Ectodermal cell (in vitro differentiated cells): ENCODE data around the gene PSAPL1.

Experiments used
- H3K27ac ChIP-seq: 2 replicates; pipeline ENCODE4 v1.7.0; 2013; ENCODE audit warnings: mild to moderate bottlenecking, low read depth, low read length; ENCODE audit not compliant: insufficient read depth, poor library complexity, severe bottlenecking
- H3K27me3 ChIP-seq: 2 replicates; pipeline ENCODE4 v1.7.0; 2013; ENCODE audit warnings: mild to moderate bottlenecking, low read length; ENCODE audit not compliant: insufficient read depth, control insufficient read depth, poor library complexity, severe bottlenecking
- H3K36me3 ChIP-seq: one replicate; pipeline ENCODE4 v1.7.0; 2013; ENCODE audit warnings: low read length; ENCODE audit not compliant: control insufficient read depth, insufficient read depth
- H3K4me1 ChIP-seq: one replicate; pipeline ENCODE4 v1.7.0; 2013; ENCODE audit warnings: low read length; ENCODE audit not compliant: control insufficient read depth, insufficient read depth
- H3K4me3 ChIP-seq: 2 replicates; pipeline ENCODE4 v1.7.0; 2013; ENCODE audit warnings: low read depth, low read length, control low read depth; ENCODE audit not compliant: insufficient read depth
- H3K9me3 ChIP-seq: 2 replicates; pipeline ENCODE4 v1.7.0; 2013; ENCODE audit warnings: mild to moderate bottlenecking, low read length, moderate library complexity; ENCODE audit not compliant: control insufficient read depth
- WGBS, 2 experiments: methylation state at CpG; one replicate each; pipeline ENCODE4 v1.1.7; 2013; ENCODE audit warnings: missing lambda C conversion rate in 2 of 2; 5-methylcytosine and 5-hydroxymethylcytosine counted together

Gene PSAPL1

DNA sequence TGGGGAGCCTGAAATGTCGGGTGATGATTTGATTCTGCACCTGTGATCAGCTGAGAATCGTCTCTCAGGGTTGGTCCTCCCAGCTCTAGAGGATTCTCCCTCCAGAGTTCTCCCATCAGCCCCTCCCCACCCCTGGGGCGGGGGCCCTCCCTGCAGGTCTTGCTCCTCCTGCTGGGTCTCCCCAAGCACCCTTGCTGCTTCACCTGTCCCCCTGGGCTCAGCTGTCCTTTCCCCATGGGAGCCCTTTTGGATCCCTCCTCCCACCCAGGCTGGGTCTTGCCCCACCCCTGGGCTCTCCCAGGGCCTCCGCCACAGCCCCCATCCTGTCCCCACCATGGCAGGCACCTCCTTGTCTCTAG is 22.2 kb downstream of the PSAPL1 start:
- Histone ChIP-seq H3K4me1 (peaks cover 11% of the 10 kb centered on the region), H3K27me3 (no peaks in the 10 kb centered on the region), H3K36me3 (no peaks in the 10 kb centered on the region), H3K4me3 (no peak overlapping the region), H3K27ac (no peak overlapping the region), H3K9me3 (no peaks in the 10 kb centered on the region)
- 87 to 90% methylated on average over 4 of the region's 4 CpGs for WGBS, 2 experiments

DNA sequence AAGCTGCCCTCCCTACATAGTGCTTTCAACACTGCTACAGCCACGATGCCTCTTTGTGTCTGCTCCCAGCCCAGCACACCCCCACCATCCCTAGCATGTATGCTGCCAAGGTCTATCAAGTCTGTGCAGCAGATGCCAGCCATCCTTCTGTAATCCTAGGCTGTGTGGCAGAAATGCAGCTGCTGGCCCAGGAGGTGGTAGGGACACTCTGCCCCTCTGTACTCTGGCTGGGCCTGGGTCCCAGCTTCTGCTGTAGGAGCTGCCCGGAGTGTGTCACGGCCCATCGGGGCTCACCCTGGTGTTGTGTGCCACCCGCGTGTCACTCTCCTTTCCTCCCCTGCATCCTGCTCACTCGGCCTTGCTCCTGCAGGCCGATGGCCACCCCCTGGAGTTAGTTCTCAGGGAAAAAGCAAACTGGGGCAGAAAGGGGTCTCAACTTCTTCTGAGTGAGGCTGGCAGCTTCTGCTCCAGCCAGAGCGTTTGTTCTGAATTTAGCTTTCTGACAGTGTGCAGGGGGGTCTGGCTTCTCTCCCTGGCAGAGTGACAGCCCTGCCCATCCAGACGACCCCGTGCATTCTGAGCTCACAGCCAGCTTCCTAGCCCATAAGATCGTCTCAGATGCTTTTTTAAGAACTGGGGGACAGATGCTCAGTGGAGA is 22.7 kb downstream of the PSAPL1 start:
- H3K4me1 ChIP-seq = peaks cover 11% of the 10 kb centered on the region
- H3K4me3 ChIP-seq = no peak overlapping the region
- H3K36me3 ChIP-seq = no peaks in the 10 kb centered on the region
- H3K9me3 ChIP-seq = no peaks in the 10 kb centered on the region
- H3K27me3 ChIP-seq = no peaks in the 10 kb centered on the region
- WGBS, 2 experiments = 72 to 81% methylated on average over 12 of the region's 12 CpGs
- H3K27ac ChIP-seq = no peak overlapping the region

DNA sequence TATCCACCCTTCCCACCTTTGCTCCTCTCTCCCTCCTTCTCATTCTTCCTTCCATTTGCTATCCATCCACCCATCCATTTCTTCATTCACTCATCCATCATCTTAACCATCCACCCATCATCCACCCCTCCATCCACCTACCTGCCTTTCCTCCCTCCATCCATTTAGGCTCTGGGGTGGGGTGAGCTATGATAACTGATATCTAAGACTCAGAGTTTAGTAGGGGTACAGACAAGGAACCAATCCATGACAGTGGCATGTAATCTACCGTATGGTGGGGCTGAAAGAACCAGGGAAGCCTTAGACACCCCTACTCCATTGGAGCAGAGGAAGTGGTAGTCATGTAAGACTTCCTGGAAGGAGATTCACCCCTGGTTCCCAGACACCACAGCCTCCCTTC is 23.2 kb downstream of the PSAPL1 start:
- Histone ChIP-seq H3K4me1 (peaks cover 11% of the 10 kb centered on the region), H3K27me3 (no peaks in the 10 kb centered on the region), H3K9me3 (no peaks in the 10 kb centered on the region), H3K4me3 (no peak overlapping the region), H3K36me3 (no peaks in the 10 kb centered on the region), H3K27ac (no peak overlapping the region)
- WGBS, 2 experiments = 88 to 94% methylated on average over 1 of the region's 1 CpG

DNA sequence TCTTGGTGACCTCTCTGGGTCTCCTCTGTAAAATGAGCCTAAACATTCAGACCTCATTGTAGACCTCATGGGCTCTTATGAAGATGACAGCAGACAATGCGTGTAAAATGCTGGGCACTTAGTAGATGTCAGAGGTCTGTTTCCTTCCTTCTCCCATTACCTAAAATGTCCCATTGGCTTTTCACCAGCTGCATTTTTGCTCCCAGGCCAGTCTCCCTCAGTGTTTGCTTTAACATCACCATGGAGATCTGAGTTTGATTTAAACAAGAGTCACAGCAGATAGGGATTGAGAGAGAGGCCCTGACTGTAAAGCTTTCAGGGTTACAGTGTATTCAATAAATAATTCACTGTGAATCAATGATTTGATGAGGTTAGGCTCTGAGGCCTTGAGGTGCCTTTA is 24.3 kb downstream of the PSAPL1 start:
- WGBS, 2 experiments = 89 to 93% methylated on average over 1 of the region's 1 CpG
- H3K27ac ChIP-seq = no peak overlapping the region
- no peak overlapping the region for H3K4me3 ChIP-seq
- no peaks in the 10 kb centered on the region for H3K27me3 ChIP-seq
- no peaks in the 10 kb centered on the region for H3K9me3 ChIP-seq
- peaks cover 11% of the 10 kb centered on the region for H3K4me1 ChIP-seq
- no peaks in the 10 kb centered on the region for H3K36me3 ChIP-seq

DNA sequence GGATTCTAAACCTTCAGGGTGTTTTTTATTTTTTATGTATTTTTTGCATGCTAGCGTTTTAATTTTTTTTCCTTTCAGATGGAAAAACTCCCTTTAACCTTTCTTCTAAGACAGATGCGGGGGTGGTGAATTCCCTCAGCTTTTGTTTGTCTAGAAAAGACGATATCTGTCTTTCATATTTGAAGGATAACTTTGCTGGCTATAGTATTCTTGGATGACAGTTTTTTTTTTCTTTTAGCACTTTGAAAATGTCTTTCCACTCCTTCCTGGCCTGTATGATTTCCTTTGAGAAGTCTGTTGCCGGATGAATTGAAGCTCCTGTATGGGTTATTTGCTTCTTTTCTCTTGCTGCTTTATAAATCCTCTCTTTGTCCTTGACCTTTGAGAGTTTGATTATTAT is 26.6 kb downstream of the PSAPL1 start:
- Histone ChIP-seq H3K27ac (no peak overlapping the region), H3K36me3 (no peaks in the 10 kb centered on the region), H3K4me1 (no peaks in the 10 kb centered on the region), H3K9me3 (no peaks in the 10 kb centered on the region), H3K4me3 (no peak overlapping the region), H3K27me3 (no peaks in the 10 kb centered on the region)
- WGBS, 2 experiments = 90 to 100% methylated on average over 3 to 4 of the region's 4 CpGs

DNA sequence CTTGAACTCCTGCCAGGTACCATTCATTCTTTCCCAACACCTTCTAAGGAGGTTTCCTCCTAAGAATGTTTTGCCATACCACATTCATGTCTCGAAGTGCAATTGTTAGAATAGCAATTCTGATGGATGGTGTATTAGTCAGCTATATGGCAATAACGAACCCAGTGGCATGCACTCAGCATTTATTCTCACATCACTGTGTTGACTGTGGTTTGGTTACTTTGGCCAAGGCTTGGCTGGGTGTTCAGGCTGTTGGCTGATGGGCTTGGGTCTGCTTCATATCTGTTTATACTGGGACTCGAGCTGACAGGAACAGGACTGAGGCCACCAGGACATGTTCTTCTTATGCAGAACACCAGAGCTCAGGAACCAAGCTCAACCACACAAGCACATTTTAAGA is 31.7 kb downstream of the PSAPL1 start:
- no peaks in the 10 kb centered on the region for H3K9me3 ChIP-seq
- no peak overlapping the region for H3K27ac ChIP-seq
- H3K36me3 ChIP-seq = no peaks in the 10 kb centered on the region
- no peaks in the 10 kb centered on the region for H3K27me3 ChIP-seq
- H3K4me1 ChIP-seq = peaks cover 4% of the 10 kb centered on the region
- 90 to 91% methylated on average over 3 of the region's 3 CpGs for WGBS, 2 experiments
- no peak overlapping the region for H3K4me3 ChIP-seq

DNA sequence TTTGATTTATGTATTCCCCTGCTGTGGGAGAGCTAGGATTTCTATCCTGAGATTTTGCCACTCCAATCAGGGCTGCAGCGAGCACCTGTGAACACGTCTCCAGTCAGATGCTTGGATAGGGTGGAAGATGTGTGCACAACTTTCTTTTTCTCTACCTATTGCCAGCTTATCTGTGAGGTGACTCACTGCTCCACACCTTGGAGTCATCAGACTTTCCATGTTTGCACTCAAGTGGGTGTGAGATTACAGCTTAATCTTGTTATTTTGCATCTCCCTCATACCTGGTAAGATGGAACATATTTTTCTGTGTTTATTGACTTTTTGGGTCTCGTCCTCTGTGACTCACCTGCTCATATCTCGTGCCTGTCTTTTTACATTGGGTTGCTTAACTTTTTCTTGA is 32.2 kb downstream of the PSAPL1 start:
- H3K9me3 ChIP-seq = no peaks in the 10 kb centered on the region
- no peak overlapping the region for H3K4me3 ChIP-seq
- no peaks in the 10 kb centered on the region for H3K27me3 ChIP-seq
- H3K36me3 ChIP-seq = no peaks in the 10 kb centered on the region
- H3K4me1 ChIP-seq = peaks cover 7% of the 10 kb centered on the region
- H3K27ac ChIP-seq = no peak overlapping the region
- WGBS, 2 experiments = 64 to 75% methylated on average over 4 of the region's 4 CpGs

DNA sequence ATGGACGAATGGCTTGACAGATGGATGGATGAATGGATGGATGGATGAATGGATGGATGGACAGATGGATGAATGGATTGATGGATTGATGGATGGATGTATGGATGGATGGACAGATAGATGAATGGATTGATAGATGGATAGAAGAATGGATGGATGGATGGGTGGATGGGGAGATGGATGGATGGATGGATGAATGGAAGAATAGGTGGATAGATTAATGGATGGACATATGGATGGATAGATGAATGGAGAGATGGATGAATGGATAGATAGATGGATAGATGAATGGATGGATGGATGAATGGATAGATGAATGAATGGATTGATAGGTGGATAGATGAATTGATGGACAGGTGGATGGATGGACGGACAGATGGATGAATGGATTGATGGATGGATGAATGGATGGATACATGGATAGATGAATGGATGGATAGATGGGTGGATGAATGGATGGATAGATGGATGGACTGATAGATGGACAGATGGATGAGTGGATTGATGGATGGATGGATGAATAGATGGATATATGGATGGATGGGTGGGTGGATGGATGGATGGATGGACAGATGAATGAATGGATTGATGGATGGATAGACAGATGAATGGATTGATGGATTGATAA is 33.9 kb downstream of the PSAPL1 start:
- 64 to 68% methylated on average over 2 of the region's 2 CpGs for WGBS, 2 experiments
- no peaks in the 10 kb centered on the region for H3K27me3 ChIP-seq
- H3K9me3 ChIP-seq = no peaks in the 10 kb centered on the region
- no peak overlapping the region for H3K4me3 ChIP-seq
- no peak overlapping the region for H3K27ac ChIP-seq
- no peaks in the 10 kb centered on the region for H3K36me3 ChIP-seq
- peaks cover 16% of the 10 kb centered on the region for H3K4me1 ChIP-seq

DNA sequence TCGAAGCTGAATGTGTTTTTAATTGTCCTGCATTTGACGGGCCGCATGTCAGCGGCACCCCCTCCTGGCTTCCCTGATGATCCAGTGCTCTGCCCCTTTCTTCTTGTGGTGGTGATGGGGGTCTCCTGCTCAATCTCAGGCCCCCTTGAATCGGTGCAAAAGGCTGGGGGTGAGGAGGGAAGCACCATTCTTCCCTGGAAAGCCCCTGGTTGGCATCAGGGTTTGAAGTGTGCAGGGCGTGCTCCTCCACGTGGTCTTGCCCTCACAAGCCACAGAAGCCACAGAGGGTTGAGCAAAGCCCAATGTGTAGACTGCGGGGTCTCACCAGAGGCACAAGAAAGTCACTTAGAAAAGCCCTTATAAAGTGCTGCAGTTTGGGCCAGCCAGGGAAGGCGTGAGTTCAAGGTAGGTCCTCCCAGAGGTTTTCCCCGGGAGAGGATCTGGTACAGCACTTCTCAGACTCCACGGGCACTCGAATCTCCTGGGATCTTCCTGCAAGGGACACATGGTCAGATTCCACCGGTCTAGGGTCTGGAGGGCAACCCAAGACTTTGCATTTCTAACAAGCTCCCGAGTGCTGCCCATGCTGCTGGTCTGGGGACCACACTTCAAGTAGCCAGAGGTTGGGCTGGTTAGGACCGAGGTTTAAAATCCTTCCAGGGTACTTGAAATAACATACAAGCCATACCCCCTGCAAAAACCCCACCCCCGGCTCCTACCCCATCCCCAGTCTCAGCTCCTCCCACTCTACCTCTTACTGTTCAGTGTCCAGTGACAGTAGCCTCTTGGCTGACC is 35.1 kb downstream of the PSAPL1 start:
- WGBS, 2 experiments = 83 to 84% methylated on average over 16 of the region's 16 CpGs
- H3K36me3 ChIP-seq = no peaks in the 10 kb centered on the region
- no peak overlapping the region for H3K27ac ChIP-seq
- peaks cover 22% of the 10 kb centered on the region for H3K4me1 ChIP-seq
- no peaks in the 10 kb centered on the region for H3K9me3 ChIP-seq
- H3K27me3 ChIP-seq = no peaks in the 10 kb centered on the region
- H3K4me3 ChIP-seq = no peak overlapping the region

DNA sequence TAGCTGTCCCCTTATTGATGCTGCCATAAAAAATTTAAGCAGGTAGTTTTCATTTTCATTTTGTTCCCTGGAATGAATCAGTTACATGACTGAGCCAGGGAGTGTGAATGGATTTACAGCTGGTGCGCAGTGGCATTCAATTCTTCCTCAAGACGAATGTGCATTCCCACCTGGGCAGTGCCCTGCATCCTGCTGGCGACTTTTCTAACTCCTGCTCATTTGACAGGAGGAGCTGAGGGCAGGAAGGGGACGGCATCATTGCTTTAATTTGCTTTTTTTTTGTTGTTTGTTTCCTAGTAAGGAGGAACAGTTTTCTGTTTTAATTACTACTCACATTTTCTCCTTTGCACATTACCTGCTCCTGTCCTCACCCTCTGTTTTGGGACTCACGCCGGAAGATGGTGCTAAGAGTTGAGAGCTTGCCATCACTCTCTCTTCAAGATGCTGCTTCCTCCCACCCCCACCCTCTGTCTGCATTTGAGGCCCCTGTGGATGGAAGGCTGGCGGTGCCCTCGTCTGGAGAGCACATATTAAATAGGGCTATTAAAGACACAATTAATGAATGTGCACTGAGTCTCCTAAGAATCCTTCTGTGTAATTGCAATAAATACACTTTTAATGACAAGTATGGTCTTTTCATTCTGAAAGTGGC is 35.8 kb downstream of the PSAPL1 start:
- WGBS, 2 experiments = 82 to 86% methylated on average over 6 to 8 of the region's 8 CpGs
- no peaks in the 10 kb centered on the region for H3K9me3 ChIP-seq
- H3K36me3 ChIP-seq = no peaks in the 10 kb centered on the region
- no peaks in the 10 kb centered on the region for H3K27me3 ChIP-seq
- H3K4me1 ChIP-seq = peaks cover 26% of the 10 kb centered on the region
- H3K4me3 ChIP-seq = no peak overlapping the region
- H3K27ac ChIP-seq = no peak overlapping the region
